ENCODE measurements around the gene ABAT. TPM values are rescaled to one million over a fixed set of nuclear protein-coding genes. Genes with fewer than 3 reads are reported as not detected.

The ABAT gene
- total and polyA plus RNA-seq, 2 of the 8 experiments (the other 6 are each of a cell fraction or from before 2014, with no cell fraction given): 6.4 to 8.4 TPM

DNA sequence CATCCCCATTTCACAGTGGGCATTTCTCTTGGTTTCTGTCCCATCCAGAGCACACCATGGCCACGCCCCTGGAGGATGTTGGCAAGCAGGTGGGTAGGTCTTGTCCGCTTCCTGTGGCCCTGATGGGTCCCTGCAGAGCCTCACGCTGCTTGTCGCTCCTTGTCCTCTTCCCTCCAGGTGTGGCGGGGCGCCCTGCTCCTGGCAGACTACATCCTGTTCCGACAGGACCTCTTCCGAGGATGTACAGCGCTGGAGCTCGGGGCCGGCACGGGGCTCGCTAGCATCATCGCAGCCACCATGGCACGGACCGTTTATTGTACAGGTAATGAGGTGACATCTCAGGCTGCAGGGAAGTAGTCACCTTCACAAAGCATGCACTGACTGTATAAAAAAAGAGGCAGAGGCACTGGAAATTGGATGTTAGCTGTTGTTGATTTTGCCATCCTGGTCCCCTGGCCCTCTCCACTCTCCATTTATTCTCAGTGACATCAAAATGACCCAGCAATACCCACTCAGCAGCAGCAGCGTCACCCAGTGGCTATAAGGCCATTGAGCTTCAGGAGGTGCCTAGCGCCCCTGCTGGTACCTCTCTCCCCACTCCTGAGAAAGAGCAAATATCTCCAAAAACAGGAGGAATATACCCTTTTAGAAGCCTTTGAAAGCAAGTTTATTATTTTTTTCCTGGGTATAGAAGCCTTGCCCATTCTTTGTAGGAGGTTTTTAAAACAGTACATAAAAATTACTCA is 39.3 kb upstream of the ABAT start (continued):
- TF ChIP-seq, protein P1, sequence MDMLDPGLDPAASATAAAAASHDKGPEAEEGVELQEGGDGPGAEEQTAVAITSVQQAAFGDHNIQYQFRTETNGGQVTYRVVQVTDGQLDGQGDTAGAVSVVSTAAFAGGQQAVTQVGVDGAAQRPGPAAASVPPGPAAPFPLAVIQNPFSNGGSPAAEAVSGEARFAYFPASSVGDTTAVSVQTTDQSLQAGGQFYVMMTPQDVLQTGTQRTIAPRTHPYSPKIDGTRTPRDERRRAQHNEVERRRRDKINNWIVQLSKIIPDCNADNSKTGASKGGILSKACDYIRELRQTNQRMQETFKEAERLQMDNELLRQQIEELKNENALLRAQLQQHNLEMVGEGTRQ (IDR thresholded peaks at IDR 0.05; ENCODE audit: low read length): no peak
- TF ChIP-seq, protein P2, sequence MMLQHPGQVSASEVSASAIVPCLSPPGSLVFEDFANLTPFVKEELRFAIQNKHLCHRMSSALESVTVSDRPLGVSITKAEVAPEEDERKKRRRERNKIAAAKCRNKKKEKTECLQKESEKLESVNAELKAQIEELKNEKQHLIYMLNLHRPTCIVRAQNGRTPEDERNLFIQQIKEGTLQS (IDR thresholded peaks at IDR 0.05; ENCODE audit: insufficient read depth, low read depth, low read length): 0 out of 2 replicates have a peak, but pooled peaks have one; percentile 43
- TF ChIP-seq RAD21 (IDR thresholded peaks at IDR 0.05 in 1 of 2, conservative IDR thresholded peaks at IDR 0.05 in 1 of 2; ENCODE audit: low read depth in 2 of 2, low read length in 2 of 2) (peak; percentile 89 to 90), CEBPB (IDR thresholded peaks at IDR 0.05; ENCODE audit: low read depth, low read length) (no peak), CTCF (IDR thresholded peaks at IDR 0.05; ENCODE audit: control extremely low read depth in 1 of 3, insufficient read depth in 1 of 3, low read depth in 1 of 3, low read length in 3 of 3) (peak; percentile 98 to 100 (median 99)), GTF2F1 (IDR thresholded peaks at IDR 0.05; ENCODE audit: borderline replicate concordance, low read depth, low read length) (no peak), HDAC2 (IDR thresholded peaks at IDR 0.05; ENCODE audit: borderline replicate concordance in 1 of 2, low read depth in 2 of 2, low read length in 2 of 2) (no peak), KDM4A (IDR thresholded peaks at IDR 0.05; ENCODE audit: low read depth, low read length, severe bottlenecking) (no peak), MAFK (IDR thresholded peaks at IDR 0.05; ENCODE audit: low read depth, low read length) (peak; percentile 67), SRF (IDR thresholded peaks at IDR 0.05; ENCODE audit: low read depth, low read length) (no peak), CTBP2 (IDR thresholded peaks at IDR 0.05; ENCODE audit: borderline replicate concordance, insufficient read depth, insufficient read length, low read length) (no peak), SP2 (IDR thresholded peaks at IDR 0.05; ENCODE audit: low read length) (no peak), CHD1 (IDR thresholded peaks at IDR 0.05; ENCODE audit: low read depth, low read length) (no peak)
